ENCODE results near the gene DNAH17. TPM values are rescaled to one million over a fixed set of nuclear protein-coding genes. Genes with fewer than 3 reads are reported as not detected.

Gene DNAH17
- total RNA-seq, 1 donor from 2014 or later, result under 0.01 TPM

- no peak for DNase-seq (ENCODE audit: low read depth)
- Histone ChIP-seq H3K36me3 (ENCODE audit: control insufficient read depth, insufficient read depth, low read length) (no peaks in the 10 kb centered on the region), H3K27me3 (ENCODE audit: control insufficient read depth, insufficient read depth, low read length) (peaks cover 1% of the 10 kb centered on the region), H3K4me3 (ENCODE audit: low read depth, low read length) (no peak overlapping the region)
- no peak for FAIRE-seq
- TF ChIP-seq CTCF (IDR thresholded peaks at IDR 0.05; ENCODE audit: insufficient read depth, low read length, severe bottlenecking), result no peak
Observed at GRCh38 chr17:78588258-78589030, 11.2 kb upstream of the DNAH17 start.

- Histone ChIP-seq H3K27me3 (ENCODE audit: control insufficient read depth, insufficient read depth, low read length) (peaks cover 6% of the 10 kb centered on the region), H3K36me3 (ENCODE audit: control insufficient read depth, insufficient read depth, low read length) (no peaks in the 10 kb centered on the region), H3K4me3 (ENCODE audit: low read depth, low read length) (no peak overlapping the region)
- TF ChIP-seq CTCF (IDR thresholded peaks at IDR 0.05; ENCODE audit: insufficient read depth, low read length, severe bottlenecking), result no peak
- FAIRE-seq, result no peak
- no peak for DNase-seq (ENCODE audit: low read depth)
Observed at GRCh38 chr17:78585006-78585630, 7.9 kb upstream of the DNAH17 start.

GRCh38 chr17:78583091-78583490, 5.9 kb upstream of the DNAH17 start:
- FAIRE-seq, result no peak
- TF ChIP-seq CTCF (IDR thresholded peaks at IDR 0.05; ENCODE audit: insufficient read depth, low read length, severe bottlenecking), result no peak
- Histone ChIP-seq H3K36me3 (ENCODE audit: control insufficient read depth, insufficient read depth, low read length) (no peaks in the 10 kb centered on the region), H3K4me3 (ENCODE audit: low read depth, low read length) (no peak overlapping the region), H3K27me3 (ENCODE audit: control insufficient read depth, insufficient read depth, low read length) (peaks cover 7% of the 10 kb centered on the region)
- no peak for DNase-seq (ENCODE audit: low read depth)

DNA sequence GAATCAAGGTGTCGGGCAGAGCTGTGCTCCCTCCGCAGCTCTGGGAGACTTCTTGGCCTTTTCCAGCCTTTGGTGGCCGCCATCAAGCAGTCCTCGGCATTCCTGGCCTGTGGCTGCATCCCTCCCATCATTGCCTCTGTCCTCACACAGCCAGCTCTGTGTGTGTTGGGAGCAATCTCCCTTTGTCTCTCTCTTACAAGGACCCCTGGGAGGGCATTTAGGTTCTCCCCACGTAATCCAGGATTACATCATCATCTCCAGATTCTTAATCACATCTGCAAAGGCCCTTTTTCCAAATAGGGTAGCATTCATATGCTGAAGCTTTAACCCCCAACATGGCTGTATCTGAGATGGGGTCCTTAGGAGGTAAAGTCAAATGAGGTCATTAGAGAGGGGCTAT, 4.1 kb upstream of the DNAH17 start:
- FAIRE-seq (no peak), DNase-seq (ENCODE audit: low read depth) (no peak)
- Histone ChIP-seq H3K36me3 (ENCODE audit: control insufficient read depth, insufficient read depth, low read length) (no peaks in the 10 kb centered on the region), H3K27me3 (ENCODE audit: control insufficient read depth, insufficient read depth, low read length) (peaks cover 7% of the 10 kb centered on the region), H3K4me3 (ENCODE audit: low read depth, low read length) (no peak overlapping the region)
- no peak for TF ChIP-seq CTCF (IDR thresholded peaks at IDR 0.05; ENCODE audit: insufficient read depth, low read length, severe bottlenecking)

GRCh38 chr17:78580277-78580804, 3.1 kb upstream of the DNAH17 start:
- no peak for DNase-seq (ENCODE audit: low read depth)
- no peak for TF ChIP-seq CTCF (IDR thresholded peaks at IDR 0.05; ENCODE audit: insufficient read depth, low read length, severe bottlenecking)
- no peak for FAIRE-seq
- no peak overlapping the region for H3K4me3 ChIP-seq (ENCODE audit: low read depth, low read length)
- no peaks in the 10 kb centered on the region for H3K36me3 ChIP-seq (ENCODE audit: control insufficient read depth, insufficient read depth, low read length)
- H3K27me3 ChIP-seq (ENCODE audit: control insufficient read depth, insufficient read depth, low read length), result peaks cover 7% of the 10 kb centered on the region

Data from bronchial epithelial cell (primary cell).